GM19397 (cell line): ENCODE data around the gene OSBPL9.

Source experiments
- ATAC-seq: cut with Tn5 transposase; IDR thresholded peaks from one replicate; pipeline ENCODE4 v1.9.1; 2021; ENCODE audit warnings: mild to moderate bottlenecking, moderate library complexity; ENCODE audit not compliant: unreplicated experiment

OSBPL9 gene

GRCh38 chr1:51616903-51617708, at the start of gene OSBPL9:
OSBPL9 (plus strand) TSS chr1:51617092; CDS start chr1:51617111, 19 bp downstream.
- ATAC-seq: peak; percentile 86

GRCh38 chr1:51567653-51568052, 49.2 kb upstream of the OSBPL9 start:
- no peak for ATAC-seq

GRCh38 chr1:51568231-51568935, 48.5 kb upstream of the OSBPL9 start:
- ATAC-seq: no peak

- ATAC-seq: peak; percentile 78
Observed at GRCh38 chr1:51569284-51570062, 47.4 kb upstream of the OSBPL9 start.

GRCh38 chr1:51570063-51570710, 46.7 kb upstream of the OSBPL9 start:
- no peak for ATAC-seq

GRCh38 chr1:51572365-51572764, 44.5 kb upstream of the OSBPL9 start:
- ATAC-seq: no peak

- no peak for ATAC-seq
Observed at GRCh38 chr1:51574796-51575195, 42.1 kb upstream of the OSBPL9 start.

GRCh38 chr1:51575406-51576084, 41.3 kb upstream of the OSBPL9 start:
- no peak for ATAC-seq

- ATAC-seq: no peak
Observed at GRCh38 chr1:51576085-51576444, 40.8 kb upstream of the OSBPL9 start.

GRCh38 chr1:51576923-51577322, 40.0 kb upstream of the OSBPL9 start:
- ATAC-seq: no peak

GRCh38 chr1:51578383-51579109, 38.3 kb upstream of the OSBPL9 start:
- peak; percentile 81 for ATAC-seq

GRCh38 chr1:51581238-51581637, 35.7 kb upstream of the OSBPL9 start:
- no peak for ATAC-seq

- no peak for ATAC-seq
Observed at GRCh38 chr1:51583532-51583931, 33.4 kb upstream of the OSBPL9 start.

GRCh38 chr1:51584021-51584420, 32.9 kb upstream of the OSBPL9 start:
- ATAC-seq: no peak

GRCh38 chr1:51592711-51593110, 24.2 kb upstream of the OSBPL9 start:
- ATAC-seq: no peak

GRCh38 chr1:51594716-51595115, 22.2 kb upstream of the OSBPL9 start:
- no peak for ATAC-seq

- no peak for ATAC-seq
Observed at GRCh38 chr1:51600529-51600928, 16.4 kb upstream of the OSBPL9 start.

GRCh38 chr1:51600965-51601364, 15.9 kb upstream of the OSBPL9 start:
- no peak for ATAC-seq

GRCh38 chr1:51605961-51606723, 10.8 kb upstream of the OSBPL9 start:
- ATAC-seq: no peak
